Transverse colon (tissue), 4 donors: ENCODE results near the gene CIC. TPM values are rescaled to one million over a fixed set of nuclear protein-coding genes. Genes with fewer than 3 reads are reported as not detected.

Experiments
- DNase-seq: peaks from one replicate; pipeline ENCODE4 v3.0.0-alpha.2; 2019
- H3K27ac ChIP-seq, 4 donors: fragments of 200-600 bp; sonication (generic); 2 replicates each; pipeline ENCODE4 v1.5.1; 2016 to 2018; ENCODE audit warnings: inconsistent platforms in 4 of 4
- H3K27me3 ChIP-seq: fragments of 200-600 bp; sonication (generic); 2 replicates; pipeline ENCODE4 v1.5.1; 2017; ENCODE audit warnings: inconsistent platforms
- H3K36me3 ChIP-seq, 4 donors: fragments of 200-600 bp; sonication (generic); 2 replicates each; pipeline ENCODE4 v1.5.1; 2017 to 2019; ENCODE audit warnings: inconsistent platforms in 4 of 4
- H3K4me1 ChIP-seq, 4 donors: fragments of 200-600 bp; sonication (generic); 2 replicates each; pipeline ENCODE4 v1.5.1; 2017 to 2020; ENCODE audit warnings: inconsistent platforms in 4 of 4
- H3K4me3 ChIP-seq, 4 donors: fragments of 200-600 bp; sonication (generic); 1 replicate in 1 of 4; 2 replicates in 3 of 4; pipeline versions ENCODE4 v1.5.1 to v1.6.1; 2017 to 2019; ENCODE audit warnings: inconsistent platforms in 4 of 4
- H3K9me3 ChIP-seq, 2 donors: fragments of 200-600 bp; sonication (generic); 2 replicates each; pipeline ENCODE4 v1.5.1; 2017 to 2019; ENCODE audit warnings: inconsistent platforms in 2 of 2
- CTCF ChIP-seq, 5 experiments: fragments of 200-600 bp in 3 of 5; fragments of 450-650 bp in 2 of 5; sonication (generic) in 3 of 5; IDR thresholded peaks; 1 replicate in 2 of 5; 2 replicates in 3 of 5; pipeline ENCODE4 v1.5.1; 2016 to 2017; ENCODE audit warnings: antibody characterized with exemption in 5 of 5, inconsistent platforms in 3 of 5, mild to moderate bottlenecking in 2 of 5, moderate library complexity in 1 of 5
- EP300 ChIP-seq: sonication (generic); formaldehyde crosslinking; IDR thresholded peaks from one replicate; pipeline ENCODE4 v1.6.1; 2017; ENCODE audit warnings: antibody characterized with exemption, low read depth
- POLR2A ChIP-seq: fragments of 450-650 bp; IDR thresholded peaks from one replicate; pipeline ENCODE4 v1.6.1; 2016; ENCODE audit warnings: antibody characterized with exemption, mild to moderate bottlenecking, moderate library complexity
- POLR2AphosphoS5 ChIP-seq, 3 donors: sonication (generic); formaldehyde crosslinking; IDR thresholded peaks; one replicate each; pipeline ENCODE4 v1.6.1; 2016; ENCODE audit warnings: antibody characterized with exemption in 3 of 3
- WGBS, 2 donors: methylation state at CpG; one replicate each; pipeline ENCODE4 v1.1.5; 2018; ENCODE audit warnings: low coverage in 1 of 2; 5-methylcytosine and 5-hydroxymethylcytosine counted together
- in situ Hi-C, 4 donors: fragments of 200-750 bp; cut with MboI; loops; one replicate each; pipeline versions ENCODE4 v1.15.0 to v1.15.1; 2017; ENCODE audit warnings: low sequenced_read_pairs in 3 of 4, low pct_ligation_motif_present in 1 of 4, low pct_unique_long_range_greater_than_20kb in 1 of 4
- intact Hi-C: fragments of 100-400 bp; cut with DNase I; formaldehyde crosslinking; loops from one replicate; pipeline ENCODE4 v1.15.1; 2023; ENCODE audit warnings: low total_unique reads
- total RNA-seq, 4 donors: library from RNA; depleted of rRNA; stranded (reverse); fragments of >200 nt; gene quantifications; one replicate each; pipeline ENCODE4 v1.1.0, GENCODE V29; 2016

CIC gene
- total RNA-seq, 4 donors from 2014 or later = 35.1 to 96.5 (median 43.6) TPM

GRCh38 chr19:42287827-42288107 is 18.7 kb downstream of the CIC start:
- intact Hi-C loops (no loop called here), in situ Hi-C loops (no loop called here)
- H3K36me3 ChIP-seq = peaks cover 0 to 16% (median 4%) of the 10 kb centered on the region in 4 donors
- H3K9me3 ChIP-seq = no peaks in the 10 kb centered on the region
- TF ChIP-seq POLR2A (no peak), POLR2AphosphoS5 (IDR thresholded peaks at IDR 0.05) (no peak), EP300 (no peak), CTCF (IDR thresholded peaks at IDR 0.05) (no peak)
- no peaks in the 10 kb centered on the region for H3K27me3 ChIP-seq
- peaks cover 21 to 46% (median 38%) of the 10 kb centered on the region in 4 donors for H3K4me1 ChIP-seq
- DNase-seq = no peak
- no peak overlapping the region for H3K4me3 ChIP-seq
- 96% methylated on average over 10 of the region's 10 CpGs; no CpG with 5 or more reads in 1 of the 2 donors for WGBS, 2 donors
- H3K27ac ChIP-seq = no peak overlapping the region

GRCh38 chr19:42288387-42288786 is 19.3 kb downstream of the CIC start:
- Histone ChIP-seq H3K4me1 (peaks cover 16 to 40% (median 32%) of the 10 kb centered on the region in 4 donors), H3K9me3 (no peaks in the 10 kb centered on the region), H3K4me3 (no peak overlapping the region), H3K27ac (no peak overlapping the region), H3K27me3 (no peaks in the 10 kb centered on the region), H3K36me3 (peaks cover 0 to 20% (median 4%) of the 10 kb centered on the region in 4 donors)
- 96% methylated on average over 4 of the region's 4 CpGs; no CpG with 5 or more reads in 1 of the 2 donors for WGBS, 2 donors
- DNase-seq = no peak
- in situ Hi-C loops = no loop called here
- no peak for TF ChIP-seq POLR2AphosphoS5 (IDR thresholded peaks at IDR 0.05)
- TF ChIP-seq EP300 = no peak
- TF ChIP-seq POLR2A = no peak
- no peak for TF ChIP-seq CTCF (IDR thresholded peaks at IDR 0.05)
- intact Hi-C loops = no loop called here

GRCh38 chr19:42288881-42289555 is 20.0 kb downstream of the CIC start:
- WGBS, 2 donors = 89% methylated on average over 22 of the region's 22 CpGs; no CpG with 5 or more reads in 1 of the 2 donors
- Histone ChIP-seq H3K36me3 (peaks cover 0 to 25% (median 4%) of the 10 kb centered on the region in 4 donors), H3K27me3 (no peaks in the 10 kb centered on the region), H3K4me1 (peaks cover 16 to 40% (median 32%) of the 10 kb centered on the region in 4 donors), H3K9me3 (no peaks in the 10 kb centered on the region), H3K4me3 (no peak overlapping the region), H3K27ac (no peak overlapping the region)
- TF ChIP-seq CTCF (IDR thresholded peaks at IDR 0.05) = no peak
- no peak for TF ChIP-seq EP300
- TF ChIP-seq POLR2AphosphoS5 (IDR thresholded peaks at IDR 0.05) = no peak
- TF ChIP-seq POLR2A = no peak
- DNase-seq = no peak
- in situ Hi-C loops = no loop called here
- intact Hi-C loops = no loop called here

- TF ChIP-seq EP300 = no peak
- no peak for TF ChIP-seq POLR2A
- no peak for TF ChIP-seq POLR2AphosphoS5 (IDR thresholded peaks at IDR 0.05)
- no peak for TF ChIP-seq CTCF (IDR thresholded peaks at IDR 0.05)
- Histone ChIP-seq H3K4me3 (no peak overlapping the region), H3K9me3 (no peaks in the 10 kb centered on the region), H3K27me3 (no peaks in the 10 kb centered on the region), H3K4me1 (peaks cover 16 to 38% (median 31%) of the 10 kb centered on the region in 4 donors), H3K27ac (no peak overlapping the region), H3K36me3 (peaks cover 0 to 31% (median 4%) of the 10 kb centered on the region in 4 donors)
- DNase-seq = no peak
- in situ Hi-C loops = loop anchor here in 2 of 4 donors (10.0 kb wide), 1 partner anchor 155 kb away; the partner anchor contains the start of gene POU2F2 (in 2 of the 2)
- intact Hi-C loops = no loop called here
- 78 to 95% methylated on average over 3 to 8 of the region's 8 CpGs for WGBS, 2 donors
These were observed 20.5 kb downstream of the CIC start for GRCh38 chr19:42289556-42290041.
